NCI-H446 (cell line): ENCODE measurements around the gene ADCY5.

Experiments
- DNase-seq, 2 experiments: peaks; one replicate each; lab custom pipeline; 2025; lab: John Stamatoyannopoulos, UW

Gene ADCY5

GRCh38 chr3:123342631-123343080, 106.2 kb downstream of the ADCY5 start:
- DNase-seq = no peak

- no peak for DNase-seq
Measured at GRCh38 chr3:123341871-123342630, 106.8 kb downstream of the ADCY5 start.

DNA sequence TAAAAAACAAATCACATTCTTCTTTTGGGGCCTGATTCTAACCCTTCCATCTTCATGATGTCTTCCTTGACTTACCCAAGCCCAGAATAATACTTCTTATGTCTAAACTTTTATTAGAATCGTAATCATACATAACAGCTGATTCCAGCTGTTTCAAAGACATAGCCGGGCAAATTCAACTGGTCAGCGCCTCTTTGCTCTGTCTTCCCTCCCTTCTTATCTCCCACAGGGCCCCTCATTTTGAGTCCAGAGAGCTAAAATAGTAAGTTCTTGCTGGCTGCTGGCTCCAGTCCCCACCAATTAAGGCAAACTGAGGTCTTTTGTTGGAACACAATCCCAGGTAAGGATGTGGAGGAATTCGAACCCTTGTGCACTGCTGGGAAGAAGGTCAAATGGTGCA, 108.6 kb downstream of the ADCY5 start:
- DNase-seq = no peak

DNA sequence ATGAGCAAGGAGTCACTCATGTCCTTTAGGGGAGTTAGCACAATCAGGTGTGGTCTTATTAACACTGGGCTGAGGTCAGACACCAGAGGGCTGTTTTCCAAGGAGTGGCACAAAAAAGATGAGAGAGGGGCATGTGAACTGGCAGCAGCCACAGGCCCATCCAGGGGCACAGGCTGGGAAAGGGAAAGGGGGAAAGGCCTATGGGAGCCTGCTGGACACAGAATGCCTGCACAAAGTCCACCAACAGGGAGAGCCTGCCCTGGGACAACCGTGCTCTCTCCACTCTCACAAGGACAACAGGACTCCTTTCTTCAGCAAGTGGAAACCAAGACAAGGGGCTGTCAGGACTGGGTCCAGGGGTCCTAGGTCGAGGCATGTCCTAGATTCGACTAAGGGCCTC, 109.6 kb downstream of the ADCY5 start:
- no peak for DNase-seq

- no peak for DNase-seq
Measured at GRCh38 chr3:123338620-123339061, 110.2 kb downstream of the ADCY5 start.

- DNase-seq = no peak
Measured at GRCh38 chr3:123337948-123338619, 110.8 kb downstream of the ADCY5 start.

GRCh38 chr3:123337226-123337625, 111.7 kb downstream of the ADCY5 start:
- DNase-seq = no peak

DNA sequence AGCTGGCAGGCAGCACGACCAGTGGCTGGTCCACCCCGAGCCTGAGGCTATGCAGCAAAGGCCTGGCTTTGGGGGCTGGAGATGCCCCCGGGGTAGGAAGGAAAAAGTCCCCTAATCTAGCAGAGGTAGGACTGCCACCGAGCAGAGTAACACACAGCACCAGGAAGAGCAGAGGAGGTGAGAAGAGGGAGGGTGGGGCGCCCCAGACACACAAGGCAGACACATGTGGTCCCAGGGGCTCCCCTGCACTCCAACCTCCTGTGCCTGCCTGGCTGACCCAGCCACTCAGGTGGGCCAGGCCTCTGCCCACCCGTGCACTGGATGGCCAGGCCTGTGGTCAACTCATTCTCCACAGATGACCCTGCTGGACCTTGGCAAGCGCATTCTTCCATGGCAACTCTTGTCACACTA, 112.4 kb downstream of the ADCY5 start:
- DNase-seq = no peak

DNA sequence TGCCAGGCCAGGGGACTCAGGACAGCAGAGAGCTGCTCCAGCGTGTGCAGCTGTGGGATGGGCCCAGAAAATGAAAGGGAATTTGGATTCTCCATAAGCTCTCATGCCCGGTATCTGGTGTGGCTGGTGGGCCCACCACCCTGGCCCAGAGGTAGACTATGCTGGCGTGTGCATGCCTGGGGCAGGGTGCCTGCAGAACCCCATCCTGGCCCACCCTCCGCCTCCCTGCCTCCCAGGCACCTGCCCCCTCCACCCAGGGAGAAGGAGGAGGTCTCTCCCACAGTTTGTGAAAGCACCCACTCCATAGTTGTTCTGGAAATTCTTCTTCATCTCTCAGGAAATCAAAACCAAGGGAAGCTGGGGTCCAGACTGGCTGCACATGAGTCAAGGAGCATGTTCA, 112.9 kb downstream of the ADCY5 start:
- DNase-seq = no peak

DNA sequence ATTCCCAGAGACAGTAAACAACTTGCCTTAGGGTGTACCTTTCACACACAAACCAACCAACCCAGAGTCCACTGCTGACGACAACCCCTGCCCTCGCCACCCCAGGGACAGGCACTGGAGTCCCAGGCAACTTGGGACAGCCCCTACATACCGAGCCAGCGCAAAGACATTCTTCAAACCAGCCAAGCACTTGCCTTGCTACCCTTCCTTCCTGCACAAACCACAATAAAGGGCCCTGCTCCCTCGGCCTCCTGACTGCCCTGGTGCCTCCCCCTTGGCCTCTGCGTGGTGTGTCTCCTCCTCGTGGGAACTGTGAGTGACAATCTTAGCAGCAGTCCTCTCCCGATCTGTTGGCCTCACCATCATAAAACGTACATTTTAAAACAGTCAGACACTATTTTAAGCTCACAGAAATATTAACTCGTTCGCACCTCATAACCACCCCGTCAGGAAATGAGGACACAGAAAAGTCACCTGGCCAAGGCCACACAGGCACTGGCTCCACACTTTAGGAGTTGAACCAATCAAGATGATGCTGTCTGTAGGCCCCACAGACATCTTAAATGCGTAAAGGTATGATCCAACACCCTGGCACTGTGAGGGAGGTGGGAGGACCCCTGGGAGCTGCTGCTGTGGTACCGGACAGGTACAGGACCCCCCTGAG, 113.8 kb downstream of the ADCY5 start:
- no peak for DNase-seq

GRCh38 chr3:123334056-123334455, 114.8 kb downstream of the ADCY5 start:
- no peak for DNase-seq

GRCh38 chr3:123333401-123333800, 115.5 kb downstream of the ADCY5 start:
- DNase-seq = no peak

DNA sequence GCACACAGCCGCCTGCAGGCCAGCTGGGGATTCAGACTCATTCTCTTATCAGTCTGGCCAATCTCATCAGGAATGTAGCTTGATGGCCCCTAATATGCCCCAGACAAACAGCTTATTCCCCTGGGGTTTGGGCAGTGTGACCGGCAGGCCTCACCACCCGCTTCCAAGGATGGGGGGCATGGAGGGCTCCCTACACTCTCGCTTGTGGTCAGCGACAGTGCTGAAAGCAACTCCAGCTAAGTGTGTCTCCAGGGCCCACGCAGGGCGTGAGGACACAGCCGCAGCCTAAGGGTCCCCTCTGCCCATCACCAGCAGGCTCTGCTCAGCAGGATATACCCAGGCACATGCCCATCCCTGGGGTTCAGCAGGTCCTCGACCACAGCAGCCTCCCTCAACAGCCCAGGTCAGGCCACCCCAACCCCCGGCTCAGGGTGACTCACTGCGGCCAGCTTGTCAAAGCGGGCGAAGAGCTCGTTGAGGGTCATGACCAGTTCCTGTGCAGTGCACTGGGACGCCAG, 116.7 kb downstream of the ADCY5 start:
- DNase-seq = no peak

DNA sequence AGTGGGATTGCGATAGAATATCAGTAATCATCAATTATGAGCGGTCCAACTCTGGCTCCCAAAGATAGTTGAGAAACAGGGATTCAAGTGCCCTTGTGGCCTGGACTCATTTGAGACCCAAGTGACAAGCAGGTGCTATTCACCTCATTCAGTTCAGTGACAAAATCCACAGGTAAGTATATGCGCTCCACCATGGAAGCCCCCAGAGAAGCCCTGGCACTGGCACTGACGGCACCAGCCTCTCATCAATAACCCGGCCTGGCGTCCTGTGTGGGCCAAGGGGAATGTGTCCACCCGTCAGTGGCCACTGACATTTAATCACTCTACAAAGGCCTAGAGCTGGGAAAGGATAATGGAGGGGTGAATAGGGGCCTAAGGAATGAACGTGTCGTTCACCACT, 117.2 kb downstream of the ADCY5 start:
- no peak for DNase-seq

GRCh38 chr3:123331006-123331405, 117.9 kb downstream of the ADCY5 start:
- DNase-seq = no peak

GRCh38 chr3:123330441-123330991, 118.4 kb downstream of the ADCY5 start:
- DNase-seq = no peak

DNA sequence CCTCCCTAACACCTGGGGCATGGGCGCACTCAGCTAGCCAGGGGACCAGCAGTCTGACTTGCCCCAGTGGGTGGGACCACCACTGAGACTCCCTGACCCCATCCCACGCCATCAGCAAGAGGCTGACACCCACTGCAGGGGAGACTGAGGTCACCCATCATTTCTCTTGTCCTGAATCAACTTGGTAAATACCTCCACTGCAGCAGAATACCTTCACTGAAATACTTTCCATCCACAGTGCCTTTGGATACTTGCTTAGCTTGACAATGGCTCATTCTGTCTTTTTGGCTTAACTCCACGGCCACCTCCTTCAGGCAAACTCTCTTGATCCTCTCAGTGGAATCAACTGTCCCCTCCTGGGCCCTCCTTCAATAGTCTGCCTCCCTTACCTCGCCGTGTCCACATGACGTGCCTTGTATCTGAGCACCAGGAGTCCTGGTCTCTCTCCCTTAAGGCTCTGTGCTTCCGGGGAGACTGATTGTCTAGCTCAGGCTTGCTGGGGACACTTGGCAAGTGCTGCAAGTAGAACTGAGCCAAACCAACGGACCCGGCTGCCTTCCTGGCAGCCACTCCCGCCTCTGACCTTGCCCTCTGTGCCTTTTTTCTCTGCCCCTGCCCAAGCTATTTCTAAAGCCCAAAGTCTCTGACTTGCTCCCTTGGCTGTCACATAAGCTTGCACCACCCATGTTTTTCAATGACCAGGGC, 119.1 kb downstream of the ADCY5 start:
- DNase-seq = no peak

DNA sequence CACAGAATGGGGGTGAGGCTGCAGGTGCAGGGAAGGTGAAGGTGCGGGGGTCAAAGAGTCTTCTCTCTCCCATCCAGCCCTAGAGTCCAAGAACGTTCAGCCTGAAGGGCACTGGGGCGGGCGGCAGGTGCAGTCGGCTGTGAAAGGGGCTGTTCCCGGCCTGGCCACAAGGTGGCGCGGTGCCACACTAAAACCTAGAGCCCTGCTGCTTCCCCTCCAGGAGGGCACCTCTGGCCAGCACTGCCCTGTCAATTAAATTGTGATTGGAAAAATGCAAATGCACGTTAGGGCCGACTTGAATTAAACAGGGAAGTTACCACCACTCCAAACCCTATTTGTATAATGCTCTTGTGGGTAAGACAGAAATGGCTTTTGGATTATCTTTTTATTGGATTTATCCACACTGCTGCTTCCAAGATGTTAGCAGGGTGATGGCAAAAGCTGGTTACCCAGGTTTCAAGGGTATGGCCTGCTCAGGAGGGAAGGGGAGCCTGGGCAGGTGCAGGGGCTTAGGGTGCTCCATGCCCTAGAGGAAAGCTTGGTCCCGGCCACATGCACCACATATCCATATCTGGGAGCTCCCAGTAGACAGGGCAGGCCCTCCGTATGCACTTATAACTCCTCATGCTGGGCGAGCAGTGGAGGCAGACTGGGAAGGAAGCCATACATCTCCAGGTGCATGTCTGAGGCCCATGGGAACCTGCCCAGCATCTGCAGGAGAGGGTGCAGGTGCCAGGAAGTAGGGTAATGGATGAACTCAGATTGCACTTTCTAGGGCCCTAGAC, 119.8 kb downstream of the ADCY5 start:
- DNase-seq = peak; percentile 7 to 77

GRCh38 chr3:123327956-123328850, 120.7 kb downstream of the ADCY5 start:
- no peak for DNase-seq

DNA sequence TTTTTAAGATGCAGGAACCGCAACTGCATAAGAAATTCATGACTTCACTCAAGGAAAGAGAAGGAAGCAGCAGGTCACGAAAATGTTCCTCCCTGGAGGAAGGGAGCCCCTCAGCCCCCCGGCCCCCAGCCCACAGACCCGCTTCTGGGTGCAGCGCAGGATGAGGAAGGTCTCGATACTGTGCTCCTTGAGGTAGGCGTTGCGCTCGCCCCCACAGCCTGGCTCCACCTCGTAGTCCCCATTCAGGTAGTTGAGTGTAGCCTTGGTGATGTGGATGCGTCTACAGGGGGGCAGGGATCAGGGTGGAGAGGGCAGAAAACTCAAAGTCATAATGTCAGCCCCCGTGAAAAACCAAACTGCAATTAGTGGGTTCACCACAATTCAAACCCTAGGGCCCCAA, 121.4 kb downstream of the ADCY5 start:
- DNase-seq = no peak
